GM12878 (cell line): ENCODE measurements around the gene APOLD1. TPM values are rescaled to one million over a fixed set of nuclear protein-coding genes. Genes with fewer than 3 reads are reported as not detected.

Source experiments
- ATAC-seq: fragments of 200-7000 bp; cut with Tn5 transposase; 3 replicates; pipeline ENCODE4 v1.9.1; 2020; ENCODE audit warnings: mild to moderate bottlenecking, moderate library complexity
- BruUV-seq: library from RNA; stranded (reverse); fragments of 400-500 nt; replicated peaks from 2 replicates; lab custom pipeline; 2021; lab: Mats Ljungman, UMichigan
- CTCF ChIA-PET: fragments of 300-600 bp; sonication (Branson Sonifier 250); formaldehyde crosslinking; extraction: SDS; loops from one replicate; lab custom pipeline; 2021; ENCODE audit warnings: inconsistent platforms; lab: Yijun Ruan, JAX
- POLR2A ChIA-PET: fragments of 350-600 bp; formaldehyde crosslinking; extraction: SDS; loops from one replicate; lab custom pipeline; 2021; ENCODE audit warnings: inconsistent platforms; lab: Charles Lee
- RAD21 ChIA-PET: fragments of 300-600 bp; sonication (Branson Sonifier 250); formaldehyde crosslinking; loops from one replicate; lab custom pipeline; 2023; ENCODE audit warnings: antibody characterized with exemption; ENCODE audit not compliant: unreplicated experiment; lab: Charles Lee
- SMC1A ChIA-PET: fragments of 300-600 bp; sonication (Branson Sonifier 250); formaldehyde crosslinking; loops from one replicate; lab custom pipeline; 2023; ENCODE audit not compliant: unreplicated experiment, uncharacterized antibody; lab: Charles Lee
- DNase-seq: peaks from one replicate; pipeline ENCODE4 v3.0.0-alpha.2; 2011; ENCODE audit warnings: low read depth, low spot score
- FAIRE-seq: peaks from 3 replicates; lab custom pipeline; 2011; peaks lifted over from hg19 to GRCh38; lab: Jason Lieb, UNC
- H2AFZ ChIP-seq: 2 replicates; pipeline ENCODE4 v1.6.0; 2011; ENCODE audit warnings: low read depth, low read length, control low read depth; ENCODE audit not compliant: control insufficient read depth
- H3K27ac ChIP-seq: 2 replicates; pipeline ENCODE4 v1.5.1; 2011; ENCODE audit warnings: control low read depth; ENCODE audit not compliant: control insufficient read depth, insufficient read depth
- H3K27me3 ChIP-seq, 2 experiments: replicated peaks in 1 of 2; 2 replicates each; pipeline versions ENCODE4 v1.6.0 to v1.6.1; 2011; ENCODE audit warnings: low read length in 1 of 2; ENCODE audit not compliant: control insufficient read depth in 2 of 2, insufficient read depth in 2 of 2
- H3K36me3 ChIP-seq, 2 experiments: 2 replicates each; pipeline ENCODE4 v1.5.1; 2011; ENCODE audit warnings: low read length in 1 of 2; ENCODE audit not compliant: control insufficient read depth in 2 of 2, insufficient read depth in 2 of 2
- H3K4me1 ChIP-seq: 2 replicates; pipeline ENCODE4 v1.6.1; 2011; ENCODE audit warnings: mild to moderate bottlenecking, low read length, moderate library complexity, mixed read lengths; ENCODE audit not compliant: control insufficient read depth, insufficient read depth
- H3K4me2 ChIP-seq: 2 replicates; pipeline ENCODE4 v1.6.0; 2011; ENCODE audit warnings: control low read depth; ENCODE audit not compliant: control insufficient read depth, insufficient read depth
- H3K4me3 ChIP-seq: fragments of 200-600 bp; sonication (generic); 2 replicates; pipeline ENCODE4 v1.5.1; 2016
- H3K79me2 ChIP-seq: 2 replicates; pipeline ENCODE4 v1.6.0; 2011; ENCODE audit warnings: low read length; ENCODE audit not compliant: control insufficient read depth, insufficient read depth
- H3K9ac ChIP-seq: 2 replicates; pipeline ENCODE4 v1.8.0; 2011; ENCODE audit warnings: low read length, control low read depth, mixed read lengths; ENCODE audit not compliant: control insufficient read depth, insufficient read depth
- H3K9me3 ChIP-seq: replicated peaks from 3 replicates; pipeline ENCODE4 v1.5.1; 2011; ENCODE audit warnings: mild to moderate bottlenecking, low read length; ENCODE audit not compliant: control insufficient read depth, insufficient read depth
- H4K20me1 ChIP-seq: 2 replicates; pipeline ENCODE4 v1.6.0; 2011; ENCODE audit not compliant: control insufficient read depth, insufficient read depth
- CEBPB ChIP-seq, 2 experiments: fragments of 150-350 bp in 1 of 2; IDR thresholded peaks; 2 replicates each; pipeline ENCODE4 v1.6.1; 2012 to 2014; ENCODE audit warnings: low read depth in 2 of 2, low read length in 2 of 2, borderline replicate concordance in 1 of 2, inconsistent platforms in 1 of 2
- CHD1 ChIP-seq: IDR thresholded peaks from 2 replicates; pipeline ENCODE4 v1.6.1; 2012; ENCODE audit warnings: low read depth, low read length, improper control_type of control experiment
- E2F4 ChIP-seq: IDR thresholded peaks from 2 replicates; pipeline ENCODE4 v1.6.1; 2012; ENCODE audit warnings: low read depth, low read length, improper control_type of control experiment
- FOXK2 ChIP-seq: fragments of 450-650 bp; IDR thresholded peaks from 2 replicates; pipeline ENCODE4 v1.6.1; 2017; ENCODE audit warnings: mild to moderate bottlenecking, moderate library complexity
- NFYA ChIP-seq: IDR thresholded peaks from 2 replicates; pipeline ENCODE4 v1.6.1; 2011; ENCODE audit warnings: low read depth, mild to moderate bottlenecking, low read length, improper control_type of control experiment, borderline replicate concordance
- NKRF ChIP-seq: fragments of 450-650 bp; conservative IDR thresholded peaks from 2 replicates; pipeline ENCODE4 v1.6.1; 2017; ENCODE audit warnings: mild to moderate bottlenecking, moderate library complexity
- NRF1 ChIP-seq: conservative IDR thresholded peaks from 2 replicates; pipeline ENCODE4 v1.6.1; 2011; ENCODE audit warnings: mild to moderate bottlenecking, low read depth, low read length, improper control_type of control experiment
- RB1 ChIP-seq: fragments of 450-650 bp; formaldehyde crosslinking; IDR thresholded peaks from 2 replicates; pipeline ENCODE4 v1.6.1; 2017; ENCODE audit warnings: mild to moderate bottlenecking, borderline replicate concordance
- RFX5 ChIP-seq: IDR thresholded peaks from 2 replicates; pipeline ENCODE4 v1.6.1; 2011; ENCODE audit warnings: low read depth, low read length, improper control_type of control experiment
- SMAD1 ChIP-seq: fragments of 450-650 bp; IDR thresholded peaks from 2 replicates; pipeline ENCODE4 v1.6.1; 2018; ENCODE audit warnings: mild to moderate bottlenecking, low read depth; ENCODE audit not compliant: partially characterized antibody
- SMC3 ChIP-seq: IDR thresholded peaks from 2 replicates; pipeline ENCODE4 v1.6.1; 2011; ENCODE audit warnings: low read length, improper control_type of control experiment, borderline replicate concordance
- SP1 ChIP-seq: IDR thresholded peaks from one replicate; pipeline ENCODE4 v1.6.1; 2011; ENCODE audit warnings: low read depth, low read length
- TARDBP ChIP-seq: IDR thresholded peaks from 2 replicates; pipeline ENCODE4 v1.6.1; 2016; ENCODE audit warnings: borderline replicate concordance
- TBL1XR1 ChIP-seq: IDR thresholded peaks from 2 replicates; pipeline ENCODE4 v1.6.1; 2012; ENCODE audit warnings: low read depth, low read length, improper control_type of control experiment
- WGBS: methylation state at CpG from one replicate; pipeline ENCODE4 v1.1.6; 2016; ENCODE audit warnings: low lambda C conversion rate; ENCODE audit not compliant: insufficient replicate concordance, insufficient coverage; ENCODE audit errors: missing lambda C conversion rate; 5-methylcytosine and 5-hydroxymethylcytosine counted together
- in situ Hi-C: fragments of 300-500 bp; cut with MboI; formaldehyde crosslinking; loops from 9 replicates; pipeline ENCODE4 v1.14.3; 2018; ENCODE audit warnings: mixed read lengths
- intact Hi-C: fragments of 100-400 bp; cut with micrococcal nuclease; formaldehyde crosslinking; loops from one replicate; pipeline ENCODE4 v1.14.2; 2022; ENCODE audit not compliant: unreplicated experiment
- polyA plus RNA-seq, 11 experiments: library from polyadenylated mRNA; depleted of rRNA in 4 of 11; unstranded in 6 of 11; stranded (reverse) in 5 of 11; fragments of >200 nt; fragmentation: Nextera tagmentation in 4 of 11; fragmentation: Illumina TruSeq in 1 of 11; extraction: Ambion mirVana in 4 of 11; extraction: Trizol in 1 of 11; gene quantifications; 1 replicate in 1 of 11; 2 replicates in 10 of 11; pipeline versions ENCODE4 v1.2.1 to v1.2.3, GENCODE V29; 2011 to 2016; ENCODE audit warnings: inconsistent platforms in 2 of 11, missing spikeins in 2 of 11, low read depth in 1 of 11
- total RNA-seq, 4 experiments: library from RNA; depleted of rRNA in 3 of 4; stranded (reverse); fragments of >200 nt in 3 of 4; fragmentation: Illumina TruSeq in 1 of 4; extraction: Trizol in 1 of 4; gene quantifications; 2 replicates each; pipeline versions ENCODE4 v1.2.1 to v1.2.3, GENCODE V29; 2013 to 2021

APOLD1 gene
- total and polyA plus RNA-seq, 10 of the 15 experiments (the other 5 are each of a cell fraction or from before 2014, with no cell fraction given), result 1.1 to 8.9 (median 4.2) TPM

GRCh38 chr12:12810553-12811021, 25.1 kb downstream of the APOLD1 start:
- peaks cover 21% of the 10 kb centered on the region for H3K4me1 ChIP-seq
- BruUV-seq, result no TSS peak
- SMC1A ChIA-PET, result interaction anchor here (0.9 to 8.8 kb wide), 2 partner anchors 11 to 24 kb away, joined by 5 to 88 read pairs; partner anchors contain the start of gene APOLD1
- H3K36me3 ChIP-seq, result peaks cover 0 to 2% of the 10 kb centered on the region in 2 experiments; a peak in 1 of 4 replicates
- no peaks in the 10 kb centered on the region for H4K20me1 ChIP-seq
- H3K27ac ChIP-seq, result no peak overlapping the region
- RAD21 ChIA-PET, result interaction anchor here (1.1 kb wide), 1 partner anchor 11 kb away, joined by 3 read pairs; no protein-coding TSS in a partner anchor
- H3K9ac ChIP-seq, result no peak overlapping the region
- ATAC-seq (no peak), DNase-seq (no peak), FAIRE-seq (no peak)
- no peak overlapping the region for H2AFZ ChIP-seq
- POLR2A ChIA-PET, result no interaction called here
- 93% methylated on average over 10 of the region's 10 CpGs for WGBS
- in situ Hi-C loops (loop anchor here (25.0 kb wide), 1 partner anchor 1977 kb away; no protein-coding TSS in a partner anchor), intact Hi-C loops (no loop called here)
- no peaks in the 10 kb centered on the region for H3K9me3 ChIP-seq
- H3K27me3 ChIP-seq, result no peaks in the 10 kb centered on the region
- CTCF ChIA-PET, result interaction anchor here (12.6 kb wide), 1 partner anchor 22 kb away, joined by 136 read pairs; no protein-coding TSS in a partner anchor
- peaks cover 24% of the 10 kb centered on the region for H3K79me2 ChIP-seq
- H3K4me3 ChIP-seq, result no peak overlapping the region
- TF ChIP-seq RB1 (no peak), E2F4 (no peak)
- H3K4me2 ChIP-seq, result no peak overlapping the region

GRCh38 chr12:12811343-12811742, 25.9 kb downstream of the APOLD1 start:
- H3K27ac ChIP-seq, result no peak overlapping the region
- POLR2A ChIA-PET, result interaction anchor here (4.4 kb wide), 1 partner anchor 7 kb away, joined by 28 read pairs; no protein-coding TSS in a partner anchor
- intact Hi-C loops, result no loop called here
- FAIRE-seq, result no peak
- DNase-seq, result no peak
- no peak overlapping the region for H3K4me2 ChIP-seq
- whole genome bisulfite sequencing, result 87% methylated on average over 3 of the region's 3 CpGs
- no TSS peak for BruUV-seq
- no peaks in the 10 kb centered on the region for H3K27me3 ChIP-seq
- H3K79me2 ChIP-seq, result peaks cover 32% of the 10 kb centered on the region
- RAD21 ChIA-PET, result interaction anchor here (1.1 kb wide), 1 partner anchor 10 kb away, joined by 3 read pairs; no protein-coding TSS in a partner anchor
- in situ Hi-C loops, result loop anchor here (25.0 kb wide), 1 partner anchor 1976 kb away; no protein-coding TSS in a partner anchor
- H3K4me1 ChIP-seq, result peaks cover 21% of the 10 kb centered on the region
- H4K20me1 ChIP-seq, result no peaks in the 10 kb centered on the region
- H3K4me3 ChIP-seq, result no peak overlapping the region
- no peaks in the 10 kb centered on the region for H3K9me3 ChIP-seq
- no peak for ATAC-seq
- CTCF ChIA-PET, result interaction anchor here (0.6 to 12.6 kb wide), 2 partner anchors 13 to 23 kb away, joined by 3 to 136 read pairs; no protein-coding TSS in a partner anchor
- SMC1A ChIA-PET, result interaction anchor here (0.9 to 8.8 kb wide), 2 partner anchors 11 to 24 kb away, joined by 5 to 88 read pairs; partner anchors contain the start of gene APOLD1
- H3K36me3 ChIP-seq, result peaks cover 0 to 2% of the 10 kb centered on the region in 2 experiments; a peak in 2 of 4 replicates
- no peak overlapping the region for H3K9ac ChIP-seq
- H2AFZ ChIP-seq, result no peak overlapping the region
- TF ChIP-seq NKRF (no peak), CHD1 (no peak), SMC3 (no peak), NRF1 (no peak), FOXK2 (no peak), NFYA (no peak), CEBPB (IDR thresholded peaks at IDR 0.05; ENCODE audit: borderline replicate concordance in 1 of 2, low read depth in 2 of 2, low read length in 2 of 2) (no peak), TBL1XR1 (no peak), SMAD1 (no peak), RFX5 (no peak), SP1 (no peak), TARDBP (no peak)
